Amygdala (tissue), 56 donors: ENCODE results near the gene TLL2.

ENCODE experiments used
- DNase-seq, 56 donors: peaks; one replicate each; lab custom pipeline; 2025; lab: John Stamatoyannopoulos, UW

Gene TLL2

DNA sequence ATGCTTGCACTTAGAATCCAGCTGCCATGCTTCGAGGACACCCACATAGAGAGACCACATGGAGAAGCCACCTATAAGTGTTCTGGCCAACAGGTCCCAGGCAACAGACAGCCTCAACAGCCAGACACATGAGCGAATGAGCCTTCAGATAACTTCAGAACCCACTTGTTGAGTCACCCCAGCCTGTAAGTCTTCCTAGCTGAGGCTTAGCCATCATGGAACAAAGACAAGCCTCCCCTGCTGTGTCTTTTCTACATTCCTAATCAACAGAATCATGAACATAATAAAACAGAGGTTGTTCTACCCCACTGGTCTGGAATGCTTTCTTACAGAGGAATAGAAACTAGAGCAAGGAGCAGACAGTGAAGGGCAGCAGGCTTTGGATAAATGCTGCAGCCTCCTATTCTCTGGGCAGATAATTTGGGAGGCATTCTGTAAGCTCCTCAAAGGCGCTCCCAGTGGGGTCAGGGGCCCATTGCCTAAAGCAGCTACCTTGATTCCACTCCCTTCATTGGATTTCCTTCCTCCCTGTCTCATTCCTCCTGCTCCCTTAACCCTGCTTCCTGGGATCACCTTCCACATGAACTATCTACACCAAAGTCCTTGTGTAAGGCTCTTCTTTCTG, 4.6 kb downstream of the TLL2 start:
- no peak for DNase-seq

DNA sequence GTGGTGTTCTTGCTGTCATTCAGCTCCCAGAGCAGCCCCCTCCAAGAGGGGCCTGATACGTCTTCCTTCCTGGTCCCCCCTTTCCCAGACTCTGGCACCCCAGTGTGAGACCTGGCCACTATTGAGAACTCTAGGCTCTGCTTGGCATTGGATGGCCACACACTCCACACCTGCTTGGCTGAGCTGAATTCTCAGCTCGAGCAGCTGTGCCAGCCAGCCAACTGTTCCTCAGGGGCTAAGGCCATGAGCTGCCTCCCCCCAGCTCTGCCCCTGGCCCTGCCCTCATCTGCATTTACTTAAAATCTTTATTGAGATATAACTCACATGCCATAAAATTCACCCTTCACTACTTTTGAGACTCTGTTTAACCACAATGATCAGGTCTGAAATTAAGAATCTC, 6.7 kb downstream of the TLL2 start:
- no peak for DNase-seq

DNA sequence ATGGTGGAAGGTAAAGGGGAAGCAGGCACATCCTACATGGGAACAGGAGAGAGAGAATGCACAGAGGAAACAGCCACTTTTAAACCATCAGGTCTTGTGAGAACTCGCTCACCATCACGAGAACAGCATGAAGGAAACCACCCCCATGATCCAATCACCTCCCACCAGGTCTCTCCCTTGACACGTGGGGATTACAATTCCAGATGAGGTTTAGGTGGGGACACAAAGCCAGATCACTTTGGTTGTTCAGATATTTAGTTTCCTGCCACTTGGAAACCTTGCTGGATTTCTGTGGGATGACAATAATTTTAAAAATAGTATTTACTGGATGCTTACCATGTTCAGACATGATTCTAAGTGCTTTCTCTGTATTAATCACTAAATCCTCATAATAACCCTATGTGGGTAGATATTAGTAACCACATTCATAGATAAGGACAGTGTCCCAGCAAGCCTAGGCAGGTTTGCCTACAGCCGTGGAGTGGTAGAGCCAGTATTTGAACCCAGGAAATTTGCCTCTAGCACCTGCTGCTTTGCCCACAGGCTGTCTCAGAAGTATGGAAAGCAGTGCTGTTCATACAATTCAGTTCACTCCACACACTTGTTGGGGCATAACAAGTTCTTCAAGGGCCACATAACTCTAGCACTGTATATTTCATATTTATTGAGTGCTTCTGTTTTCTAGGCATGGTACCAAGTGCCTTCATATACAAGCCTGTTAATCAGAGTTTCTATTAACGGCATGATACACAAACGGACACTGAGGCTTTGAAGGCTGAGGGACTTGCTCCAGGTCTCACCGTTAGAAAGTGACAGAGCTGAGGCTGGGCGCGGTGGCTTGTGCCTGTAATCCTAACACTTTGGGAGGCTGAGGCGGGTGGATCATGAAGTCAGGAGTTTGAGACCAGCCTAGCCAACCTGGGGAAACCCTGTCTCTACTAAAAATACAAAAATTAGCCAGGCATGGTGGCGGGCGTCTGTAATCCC, 8.3 kb downstream of the TLL2 start:
- DNase-seq: no peak

DNA sequence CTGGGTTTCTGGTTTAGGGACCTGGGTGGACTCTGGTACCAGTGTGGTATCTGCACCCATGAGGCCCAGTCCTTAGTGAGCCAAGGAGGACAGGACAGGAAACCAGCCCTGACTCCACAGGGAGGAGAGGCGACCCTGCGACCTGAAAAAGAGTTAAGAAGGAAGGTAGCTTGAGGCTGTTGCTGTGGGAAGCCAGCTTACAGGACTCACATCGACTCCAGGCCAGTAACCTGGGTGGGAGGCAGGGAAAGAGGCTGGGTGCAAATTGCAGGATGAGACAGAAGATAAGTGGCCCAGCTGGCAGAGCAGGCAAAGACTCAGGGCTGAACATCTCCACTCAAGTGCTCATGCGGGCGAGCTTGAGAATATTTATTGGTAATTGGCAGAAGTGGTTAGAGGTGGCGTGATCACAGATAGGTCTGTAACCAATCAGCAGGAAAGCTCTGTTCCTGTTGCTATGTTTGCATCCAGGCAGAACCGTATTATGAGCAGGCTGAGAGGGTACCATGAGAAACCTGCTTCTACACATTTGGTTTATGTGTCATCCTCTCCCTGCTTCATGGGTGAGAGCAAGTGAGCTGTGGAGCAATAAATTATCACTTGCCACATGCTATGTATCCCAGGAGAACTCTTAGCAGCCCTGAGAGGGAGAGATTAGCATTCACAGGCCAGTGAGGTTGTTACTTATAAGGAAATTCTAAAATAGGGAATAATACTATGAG, 11.0 kb downstream of the TLL2 start:
- DNase-seq: no peak

DNA sequence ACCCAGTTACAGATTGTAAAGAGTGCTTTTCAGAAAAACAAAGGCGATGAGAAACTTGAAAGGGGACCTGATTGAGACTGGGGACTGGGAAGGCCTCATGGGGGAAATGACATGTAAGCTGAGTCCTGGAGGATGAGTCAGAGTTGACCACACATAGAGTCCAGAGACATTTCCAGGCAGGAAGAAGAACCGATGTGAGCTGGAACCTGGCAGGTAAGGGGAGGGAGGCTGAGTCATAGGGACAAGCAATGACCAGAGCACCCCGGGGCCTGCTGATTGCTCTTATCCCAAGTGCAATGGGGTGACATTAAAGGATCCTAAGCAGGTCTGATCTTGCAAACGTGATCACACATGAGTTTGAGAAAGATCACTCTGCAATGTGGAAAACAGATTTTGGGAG, 11.7 kb downstream of the TLL2 start:
- no peak for DNase-seq

DNA sequence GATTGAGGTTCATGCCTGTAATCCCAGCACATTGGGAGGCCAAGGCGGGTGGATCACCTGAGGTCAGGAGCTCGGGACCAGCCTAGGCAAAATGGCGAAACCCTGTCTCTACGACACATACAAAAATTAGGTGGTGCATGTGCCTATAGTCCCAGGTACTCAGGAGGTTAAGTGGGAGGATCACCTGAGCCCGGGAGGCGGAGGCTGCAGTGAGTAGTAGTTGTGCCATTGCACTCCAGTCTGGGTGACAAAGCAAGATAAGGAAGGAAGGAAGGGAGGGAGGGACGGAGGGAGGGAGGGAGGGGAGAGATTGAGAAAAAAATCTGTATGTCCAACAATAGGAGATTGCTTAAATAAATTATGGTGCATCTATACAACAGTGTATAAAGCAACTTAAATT, 13.2 kb downstream of the TLL2 start:
- DNase-seq: no peak

DNA sequence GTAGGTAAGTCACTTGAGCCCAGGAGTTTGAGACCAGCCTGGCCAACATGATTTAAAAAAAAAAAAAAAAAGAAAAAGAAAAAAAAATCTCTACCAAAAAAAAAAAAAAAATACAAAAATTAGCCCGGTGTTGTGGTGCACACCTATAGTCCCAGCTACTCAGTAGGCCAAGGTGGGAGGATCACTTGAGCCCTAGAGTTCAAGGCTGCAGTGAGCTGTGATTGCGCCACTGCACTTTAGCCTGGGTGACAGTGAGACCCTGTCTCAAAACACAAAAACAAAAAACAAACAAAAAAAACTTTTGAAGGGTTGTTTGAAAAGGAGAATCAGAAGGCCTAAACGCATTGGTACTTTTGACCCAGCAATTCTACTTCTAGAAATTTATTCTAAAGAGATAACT, 13.7 kb downstream of the TLL2 start:
- DNase-seq: no peak

DNA sequence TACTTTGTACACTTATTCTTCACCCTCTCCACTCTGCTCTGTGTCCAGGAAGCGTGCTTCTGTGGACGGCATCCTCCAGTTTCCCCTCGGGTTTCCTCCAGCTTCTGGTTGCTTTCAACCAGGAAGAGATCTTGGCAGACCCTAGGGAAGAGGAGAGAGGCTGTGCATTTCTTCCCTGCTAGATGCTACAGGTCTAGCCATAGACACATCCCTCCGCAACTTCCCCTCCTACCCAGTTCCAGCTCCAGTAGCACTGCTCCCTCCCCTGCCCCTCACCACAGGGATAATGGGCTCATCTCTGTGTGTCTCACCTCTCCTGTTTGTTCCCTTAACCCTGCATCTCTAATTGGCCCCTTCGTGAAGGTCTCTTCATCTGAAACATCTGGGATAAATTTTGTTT, 16.3 kb downstream of the TLL2 start:
- no peak for DNase-seq

DNA sequence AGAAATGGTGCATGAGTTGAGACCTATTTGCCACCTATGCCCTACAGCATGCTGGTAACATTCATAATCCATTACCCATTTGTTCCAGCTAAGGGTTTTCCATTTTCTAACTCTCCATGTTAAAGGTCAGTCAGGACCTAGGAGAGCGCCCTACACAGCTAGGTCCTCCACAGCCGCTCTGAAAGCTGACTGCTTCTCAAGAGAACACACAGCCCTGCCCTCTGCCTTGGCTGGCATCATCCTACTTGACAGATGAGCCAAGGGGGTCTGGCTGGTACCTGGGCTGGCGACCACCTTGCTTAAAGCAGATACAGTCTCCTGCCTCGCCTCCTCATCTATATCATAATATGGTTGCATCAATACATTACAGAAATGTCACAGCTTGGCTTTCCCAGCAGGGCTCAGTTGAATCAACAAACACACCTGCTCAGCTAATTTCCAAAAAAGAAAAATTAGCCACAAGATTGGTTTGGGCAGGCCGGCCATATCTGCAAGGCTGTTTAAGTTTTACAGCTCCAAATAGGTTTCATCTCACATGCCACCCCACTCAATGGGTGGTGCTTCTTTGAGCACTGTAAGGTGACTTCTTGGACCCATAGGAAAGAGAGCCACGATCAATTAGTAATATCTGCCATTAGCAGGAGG, 17.3 kb downstream of the TLL2 start:
- DNase-seq: no peak

DNA sequence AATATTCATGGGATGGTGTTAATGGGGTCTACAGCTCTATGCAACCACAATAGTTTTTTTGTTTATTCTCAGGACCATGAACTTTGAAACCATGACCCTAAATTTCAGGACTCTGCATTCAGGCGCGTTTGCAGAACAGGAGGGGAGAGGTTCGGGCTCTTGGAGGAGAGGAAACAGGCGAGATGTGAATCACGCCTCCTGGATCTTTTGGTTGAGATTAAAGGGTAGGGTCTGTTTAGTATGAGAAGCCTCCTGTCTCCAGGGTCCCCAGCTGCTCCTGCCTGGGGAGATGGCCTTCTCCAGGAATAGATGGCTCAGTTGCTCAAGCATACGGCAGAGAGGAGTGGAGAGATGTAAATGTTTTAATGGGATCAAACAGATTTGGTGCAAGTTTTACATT, 18.2 kb downstream of the TLL2 start:
- no peak for DNase-seq

DNA sequence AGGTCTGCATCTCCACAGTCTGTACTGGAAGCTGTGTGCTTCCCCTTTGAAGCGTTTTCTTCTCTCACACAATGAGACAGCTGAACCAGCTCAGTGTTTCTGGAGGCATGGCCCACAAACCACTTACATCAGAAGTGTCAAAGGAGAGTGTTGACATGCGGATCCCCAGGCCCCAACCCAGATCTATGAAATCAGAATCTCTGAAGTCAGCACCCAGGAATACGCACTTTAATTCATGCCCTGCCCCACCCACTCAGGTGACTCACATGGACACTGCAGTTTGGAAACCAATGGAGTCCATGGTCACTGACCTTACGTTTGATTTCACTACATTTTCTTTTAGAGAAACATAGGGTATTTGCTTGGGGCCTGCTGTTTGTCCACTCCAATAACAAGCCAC, 19.0 kb downstream of the TLL2 start:
- no peak for DNase-seq

DNA sequence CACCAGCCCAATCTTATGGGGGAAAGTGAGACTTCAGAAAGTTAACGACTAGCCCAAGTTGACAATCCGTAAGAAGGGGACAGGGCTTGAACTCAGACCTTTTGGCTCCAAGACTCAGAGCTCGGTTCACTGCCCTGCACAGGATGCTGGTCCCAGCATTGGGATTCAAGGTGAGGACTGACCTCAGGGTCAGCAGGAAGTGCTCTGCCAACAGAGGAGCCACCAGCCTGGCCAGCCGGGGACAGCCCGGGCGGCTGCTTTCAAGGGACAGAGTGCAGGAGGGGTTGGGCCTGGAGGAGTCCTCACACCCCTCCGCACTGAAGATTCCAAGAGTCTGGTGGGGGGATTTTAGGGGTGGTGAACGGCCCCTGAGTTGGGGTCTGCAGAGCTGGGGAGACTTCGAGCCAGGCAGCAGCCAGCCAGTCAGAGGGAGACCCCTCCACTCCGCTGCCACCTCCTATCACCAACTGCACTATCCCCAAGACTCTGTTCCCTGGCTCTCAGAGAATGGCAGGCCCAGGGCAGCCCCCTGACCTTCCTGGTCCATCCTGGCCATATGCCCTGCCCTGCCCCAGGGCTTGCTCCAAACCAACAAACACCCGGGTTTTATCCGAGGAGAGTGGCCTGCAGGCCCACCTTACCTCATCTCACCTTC, 19.7 kb downstream of the TLL2 start:
- DNase-seq: no peak

DNA sequence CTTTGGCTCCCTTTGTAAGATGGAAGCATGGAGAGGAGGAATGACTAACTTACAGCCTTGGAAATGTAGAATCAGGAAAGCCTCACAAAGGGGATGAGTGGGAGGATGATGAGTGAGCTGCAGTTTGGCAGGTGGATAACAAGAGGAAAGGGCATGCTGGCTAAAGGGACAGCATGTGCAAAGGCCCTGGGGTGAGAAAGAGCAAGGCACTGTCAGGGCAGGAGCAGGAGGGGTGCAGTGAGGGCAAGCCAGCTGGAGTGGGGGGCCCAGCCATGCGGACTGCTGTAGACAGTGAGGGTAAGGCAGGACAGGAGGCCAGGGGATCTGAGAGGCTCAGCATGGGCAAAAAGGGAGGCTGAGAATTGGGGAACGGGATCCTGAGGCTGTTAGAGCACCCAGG, 20.5 kb downstream of the TLL2 start:
- DNase-seq: no peak

DNA sequence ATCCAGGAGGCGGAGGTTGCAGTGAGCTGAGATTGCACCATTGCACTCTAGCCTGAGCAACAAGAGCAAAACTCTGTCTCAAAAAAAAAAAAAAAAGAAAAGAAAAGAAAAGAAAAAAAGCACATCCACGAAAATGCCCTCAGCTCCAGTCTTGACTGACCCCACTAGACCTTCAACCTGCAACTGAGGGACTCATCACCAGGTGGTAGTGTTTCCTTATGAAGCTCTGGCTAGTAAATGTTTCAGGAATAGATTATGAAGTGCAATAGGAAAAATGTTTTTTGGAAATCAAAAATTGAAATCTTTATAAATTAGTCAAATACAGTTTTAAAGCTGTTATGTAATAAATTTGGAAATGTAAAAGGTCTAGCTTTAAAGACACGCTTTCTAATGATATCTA, 22.4 kb downstream of the TLL2 start:
- no peak for DNase-seq

DNA sequence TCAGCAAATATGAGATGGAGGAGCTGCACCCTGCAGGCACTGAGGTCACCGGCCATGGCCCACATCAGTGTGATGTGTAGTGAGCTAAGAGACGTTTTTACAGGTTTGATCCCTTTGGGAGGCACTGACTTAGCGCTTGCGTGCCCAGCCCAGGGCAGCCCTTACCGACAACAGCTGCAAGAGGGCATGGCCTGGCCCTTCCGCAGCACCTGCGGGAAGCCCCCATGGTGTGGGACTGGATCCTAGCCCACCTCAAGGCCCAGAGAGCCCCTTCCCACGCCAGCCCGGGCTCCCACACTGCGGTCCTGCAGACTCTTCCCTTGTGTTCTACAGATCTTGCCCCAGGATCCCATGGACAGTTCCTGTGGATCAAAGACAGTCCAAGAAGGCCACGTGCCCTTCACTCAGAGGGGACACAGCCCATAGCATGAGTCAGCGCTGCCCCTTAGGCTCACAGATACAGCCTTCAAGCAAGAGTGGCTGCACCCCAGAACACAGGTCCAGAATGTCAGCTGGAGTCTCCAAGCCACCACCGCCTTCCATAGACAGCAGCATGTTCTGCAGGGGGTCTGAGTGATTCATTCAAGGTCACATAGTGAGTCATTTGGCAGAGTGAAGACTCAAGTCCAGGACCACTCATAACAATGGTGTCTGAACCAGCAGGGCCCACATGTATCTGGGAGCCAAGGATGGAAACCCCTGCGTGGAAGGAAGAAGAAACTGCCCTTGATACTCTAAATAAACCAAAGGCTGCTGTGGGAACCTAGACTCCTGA, 25.4 kb downstream of the TLL2 start:
- DNase-seq: no peak

DNA sequence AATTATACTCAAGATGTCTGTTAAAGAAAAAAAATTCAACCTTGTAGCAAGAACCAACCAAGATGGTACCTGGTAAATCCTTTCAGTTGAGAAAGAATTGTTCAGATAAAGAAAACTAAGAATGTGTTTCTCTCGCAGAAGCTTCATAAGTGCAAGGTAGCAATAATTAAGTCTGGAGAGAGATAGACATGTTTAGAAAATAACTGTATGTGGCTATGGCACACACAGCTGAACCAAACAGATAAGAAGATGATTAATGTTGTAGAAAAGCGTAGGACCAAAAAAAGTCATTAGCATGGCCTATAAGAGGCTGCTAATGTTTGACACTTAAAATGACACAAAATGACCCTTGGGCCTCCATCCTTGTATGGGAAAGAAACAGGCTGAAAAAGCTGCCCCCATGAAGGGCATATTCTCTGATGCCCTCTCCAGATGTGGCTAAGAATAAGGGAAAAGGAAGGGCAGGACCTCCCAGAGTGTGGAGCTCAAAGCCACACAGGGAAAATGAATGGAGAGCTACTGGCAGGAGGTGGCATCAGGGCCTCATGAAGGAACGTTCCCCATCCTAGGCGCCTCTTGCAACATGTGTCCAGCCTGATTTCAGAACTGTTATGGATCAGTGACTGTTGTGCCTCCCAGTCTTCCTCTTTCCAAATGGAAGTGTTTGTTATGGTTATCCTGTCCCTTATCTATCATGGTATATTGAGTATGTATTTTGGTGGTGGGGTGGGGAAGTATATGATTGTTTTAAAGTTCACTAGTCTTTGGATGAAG, 30.7 kb downstream of the TLL2 start:
- DNase-seq: no peak

DNA sequence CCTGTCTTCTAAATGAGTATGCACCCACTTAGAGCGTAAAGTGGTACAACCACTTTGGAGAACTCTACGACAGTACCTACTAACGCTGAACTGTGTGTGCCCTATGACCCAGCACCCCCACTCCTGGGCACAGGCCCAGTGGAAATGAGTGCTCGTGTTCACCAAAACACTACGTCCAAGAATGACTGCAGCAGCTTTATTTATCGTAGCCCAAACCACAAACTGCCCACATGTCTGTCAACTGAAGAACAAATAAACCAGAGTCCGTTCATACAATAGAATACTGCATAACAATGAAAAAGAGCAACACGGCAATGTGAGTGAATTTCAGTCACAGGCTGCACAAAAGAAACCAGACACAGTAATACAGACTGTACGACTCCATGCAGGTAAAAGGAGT, 35.4 kb downstream of the TLL2 start:
- DNase-seq: no peak

DNA sequence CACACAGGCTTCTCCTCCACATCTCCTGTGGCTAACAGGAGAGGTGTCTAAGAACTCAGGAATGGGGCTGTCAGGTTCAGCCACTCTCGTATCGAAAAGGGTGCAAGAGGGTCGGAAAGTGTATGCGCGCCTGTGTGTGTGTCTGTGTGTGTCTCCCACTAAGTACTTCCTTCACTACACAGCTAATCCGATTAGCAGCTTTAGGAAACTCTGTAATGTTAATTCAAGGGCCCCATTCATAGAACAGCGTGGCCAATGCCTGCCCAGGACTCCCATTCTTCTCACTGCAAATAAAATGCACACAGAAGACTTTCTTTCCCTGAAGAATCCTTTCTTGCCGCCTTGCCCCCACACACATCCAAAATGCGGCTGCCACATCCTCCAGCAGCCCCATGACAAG, 39.9 kb downstream of the TLL2 start:
- DNase-seq: no peak
